Tracheal epithelial cell (primary cell): ENCODE data around the gene ZNF737. TPM values are rescaled to one million over a fixed set of nuclear protein-coding genes. Genes with fewer than 3 reads are reported as not detected.

ENCODE experiments used
- total RNA-seq: library from RNA; depleted of rRNA; stranded (reverse); fragments of >200 nt; gene quantifications from 2 replicates; pipeline ENCODE4 v1.2.1, GENCODE V29; 2014

ZNF737 gene
- total RNA-seq: 4.5 and 14.9 TPM in 2 replicates

DNA sequence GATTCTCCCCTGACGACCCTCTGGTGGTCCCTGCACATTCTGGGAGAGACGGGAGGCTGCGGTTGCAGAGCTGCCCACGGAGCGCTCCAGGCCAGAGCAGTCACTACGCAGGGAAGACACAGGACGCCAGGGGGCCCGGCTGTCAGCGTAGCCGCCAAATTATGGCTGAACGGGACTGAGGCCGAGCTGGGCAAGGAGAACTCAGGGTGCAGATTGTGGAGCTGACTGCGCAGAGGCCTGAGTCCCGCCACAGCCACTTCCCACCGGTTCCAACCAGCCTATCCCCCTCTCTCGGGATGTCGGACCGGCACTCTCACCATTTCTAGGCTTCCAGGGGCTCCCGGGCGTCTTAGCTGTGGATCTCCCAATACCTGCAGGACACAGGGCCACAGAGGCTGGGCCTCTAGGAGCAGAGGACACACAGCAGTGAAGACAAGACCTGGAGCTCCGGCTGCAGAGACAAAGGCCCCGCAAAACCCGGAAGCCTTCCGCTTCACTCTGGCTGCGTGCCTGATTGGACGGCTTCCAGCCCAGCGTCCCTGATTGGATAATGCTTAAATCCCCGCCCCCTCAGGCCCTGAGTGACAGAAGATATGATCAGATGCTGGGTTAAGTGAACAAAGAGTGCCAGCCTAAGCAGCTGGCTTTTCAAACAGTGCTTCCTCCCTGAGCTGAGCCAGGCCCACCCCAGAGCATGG, at the start of gene ZNF737:
TSS of gene ZNF737 (minus strand) at position 461 of the 698 bp plus-strand sequence. CDS start at position 320, 141 bp downstream.

Other genes with a start within 250 kb of the ZNF737 start
- gene ZNF626, start 95.8 kb upstream of the ZNF737 start, total RNA-seq: 10.0 and 16.9 TPM in 2 replicates
- 0.43 and 4.1 TPM in 2 replicates for gene ZNF66, start 210.5 kb upstream of the ZNF737 start, total RNA-seq